NCI-H1105 (cell line): ENCODE measurements around the gene DDX39B.

ENCODE experiments used
- DNase-seq: peaks from one replicate; lab custom pipeline; 2025; lab: John Stamatoyannopoulos, UW

Gene DDX39B

DNA sequence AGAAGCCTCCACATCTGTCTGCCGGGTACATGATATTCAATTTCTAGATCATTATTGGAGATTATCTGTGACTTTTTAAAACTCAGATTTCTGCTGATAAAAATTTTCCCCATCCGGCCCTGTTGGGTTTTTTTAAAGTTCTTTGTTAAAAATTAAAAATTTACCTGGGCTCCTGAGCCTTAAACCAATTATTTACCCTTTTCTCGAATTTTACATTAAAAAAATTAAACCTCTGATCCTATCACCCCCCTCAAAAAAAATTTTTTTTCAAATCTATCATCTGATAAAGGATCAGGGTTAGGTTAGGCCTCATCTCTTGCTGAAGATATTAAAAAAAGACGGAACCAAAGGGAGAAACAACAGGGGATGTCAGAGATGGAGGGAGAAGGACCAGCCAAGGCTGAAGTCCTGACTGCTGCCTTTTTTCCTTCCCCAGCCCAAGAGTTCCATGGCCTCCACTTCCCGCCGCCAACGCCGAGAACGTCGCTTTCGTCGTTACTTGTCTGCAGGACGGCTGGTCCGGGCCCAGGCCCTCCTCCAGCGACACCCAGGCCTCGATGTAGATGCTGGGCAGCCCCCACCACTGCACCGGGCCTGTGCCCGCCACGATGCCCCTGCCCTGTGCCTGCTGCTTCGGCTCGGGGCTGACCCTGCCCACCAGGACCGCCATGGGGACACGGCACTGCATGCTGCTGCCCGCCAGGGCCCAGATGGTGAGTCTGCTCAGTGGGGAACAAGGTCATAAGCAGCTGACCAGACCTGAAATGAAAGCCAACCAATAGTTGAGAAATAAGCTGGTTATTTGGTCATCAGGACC lies 6.1 kb upstream of the DDX39B start:
- no peak for DNase-seq

DNA sequence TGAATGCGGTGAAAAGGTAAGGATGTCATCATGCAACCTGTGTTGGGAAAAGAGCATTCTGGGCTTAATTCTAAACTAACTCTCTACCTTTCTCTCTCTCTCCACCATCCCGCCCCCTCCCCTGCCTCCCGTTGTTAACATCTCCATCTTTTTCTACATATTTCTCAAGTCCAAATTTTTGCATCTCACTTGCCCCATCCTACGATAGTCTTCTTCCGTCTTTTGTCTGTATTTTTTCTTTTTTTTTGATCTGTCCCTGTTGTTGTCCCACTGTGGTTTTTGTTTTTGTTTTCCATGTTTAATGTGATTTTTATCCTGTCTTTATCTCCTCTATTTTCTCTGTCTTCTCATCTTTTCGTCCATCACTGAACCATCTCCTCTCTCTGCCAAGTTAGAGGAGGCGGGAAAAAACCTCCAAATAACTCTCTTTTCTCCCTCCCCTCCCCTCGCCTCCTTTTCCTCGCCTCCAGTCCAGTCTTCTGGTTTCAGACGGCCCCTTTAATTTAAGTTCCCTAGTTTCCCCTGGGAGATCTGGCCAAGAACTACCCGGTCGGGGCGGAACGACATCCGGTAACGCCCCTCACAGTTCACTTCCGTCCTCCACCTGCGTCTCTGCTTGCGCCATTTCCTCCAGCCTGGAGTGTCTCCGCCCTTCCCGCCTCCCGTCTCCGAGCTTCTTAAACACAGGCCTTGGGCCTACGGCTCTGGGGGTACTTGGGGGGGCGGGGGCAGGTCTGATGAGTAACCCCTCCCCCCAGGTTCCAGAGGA lies 5.3 kb upstream of the DDX39B start, which contains the start of gene NFKBIL1:
Gene NFKBIL1 (plus strand): TSS at position 651 of the 769 bp plus-strand sequence. CDS start 87 bp downstream, at position 738.
- DNase-seq = peak; percentile 97

DNA sequence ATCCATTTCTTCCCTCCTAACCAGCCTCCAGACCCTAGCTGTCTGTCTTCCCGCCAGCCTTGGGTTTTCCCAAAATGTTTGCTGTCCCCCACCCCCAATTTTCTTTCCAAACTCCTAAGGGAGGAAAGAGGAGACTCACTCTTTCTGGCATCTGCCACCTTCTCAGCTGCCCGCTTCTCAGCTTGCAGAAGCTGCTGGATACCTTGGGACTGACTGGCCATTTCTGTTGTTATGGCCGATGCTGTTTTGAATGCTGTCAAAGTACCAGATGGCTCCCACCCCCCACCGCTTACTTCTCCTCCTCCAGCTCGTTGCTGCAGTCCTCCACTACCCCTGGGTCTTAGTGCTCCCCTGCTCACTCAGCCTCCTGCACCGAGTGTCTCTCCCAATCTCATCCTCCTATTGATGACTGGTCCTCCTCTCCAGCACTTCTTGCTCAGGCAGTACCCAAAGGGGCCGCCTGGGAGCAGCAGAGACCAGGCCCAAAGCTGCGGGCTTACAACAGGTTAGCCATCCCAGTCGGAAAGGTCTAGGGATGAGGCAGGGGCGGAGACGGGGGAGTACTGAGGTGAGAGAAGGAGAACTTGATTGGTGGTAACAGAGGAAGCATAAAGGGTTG lies 4.6 kb upstream of the DDX39B start, which contains the start of gene ATP6V1G2:
Gene ATP6V1G2 (minus strand): TSS at position 270 of the 619 bp plus-strand sequence. CDS start 49 bp downstream, at position 221.
- DNase-seq = peak; percentile 95

DNA sequence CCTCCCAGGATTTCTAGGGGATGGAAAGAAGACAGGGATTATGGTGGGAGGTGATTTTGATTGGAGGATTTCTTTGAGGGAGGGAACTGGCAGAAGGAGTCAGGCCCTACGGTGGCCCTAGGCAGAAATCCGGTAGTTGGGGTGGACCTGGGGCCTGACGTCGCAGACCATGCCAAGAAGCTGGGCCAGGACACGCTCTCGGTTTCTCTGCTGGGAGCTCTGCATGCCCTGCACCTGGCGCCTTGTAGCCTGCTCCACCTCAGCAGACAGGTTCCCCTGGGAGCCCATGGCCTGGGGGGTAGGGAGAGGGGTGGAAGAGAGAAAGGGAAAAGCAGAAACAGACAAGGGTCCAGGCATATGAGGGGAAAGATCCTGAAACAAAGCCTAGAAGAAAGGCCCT lies 3.5 kb upstream of the DDX39B start:
- DNase-seq = no peak

DNA sequence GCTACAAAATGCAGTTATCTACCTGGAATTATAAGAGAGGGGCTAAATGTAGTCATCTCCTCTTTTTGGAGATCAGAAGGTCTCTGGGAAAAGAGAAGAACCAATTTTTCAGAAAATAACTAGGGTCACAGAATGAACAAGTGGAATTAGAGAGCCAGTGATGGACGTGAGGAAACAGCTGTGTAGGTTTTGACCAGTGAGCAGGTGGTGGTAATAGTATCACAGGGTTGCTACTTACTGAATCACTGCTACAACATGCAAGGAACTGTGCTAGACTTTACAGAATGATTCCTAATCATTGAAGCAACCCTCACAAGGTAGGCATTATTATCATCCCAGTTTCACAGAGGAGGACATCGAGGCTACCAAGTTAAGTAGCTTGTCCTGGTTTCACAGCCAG lies 2.9 kb upstream of the DDX39B start:
- DNase-seq = no peak

DNA sequence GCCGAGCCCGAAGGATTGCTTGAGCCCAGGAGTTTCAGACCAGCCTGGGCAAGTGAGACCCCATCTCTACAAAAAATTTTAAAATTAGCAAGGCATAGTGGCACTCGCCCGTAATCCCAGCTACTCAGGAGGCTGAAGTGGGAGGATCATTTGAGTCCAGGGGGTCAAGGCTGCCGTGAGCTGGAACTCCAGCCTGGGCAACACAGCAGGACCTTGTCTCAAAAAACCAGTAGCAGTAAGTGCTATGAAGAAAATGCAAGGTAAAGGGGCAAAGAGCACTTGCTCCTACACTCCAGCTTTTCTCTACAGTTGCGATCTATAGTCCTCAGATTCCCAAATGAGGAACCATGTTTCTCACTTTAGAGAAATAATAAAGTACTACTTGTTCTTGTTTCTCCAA lies 1.8 kb upstream of the DDX39B start:
- DNase-seq = no peak

DNA sequence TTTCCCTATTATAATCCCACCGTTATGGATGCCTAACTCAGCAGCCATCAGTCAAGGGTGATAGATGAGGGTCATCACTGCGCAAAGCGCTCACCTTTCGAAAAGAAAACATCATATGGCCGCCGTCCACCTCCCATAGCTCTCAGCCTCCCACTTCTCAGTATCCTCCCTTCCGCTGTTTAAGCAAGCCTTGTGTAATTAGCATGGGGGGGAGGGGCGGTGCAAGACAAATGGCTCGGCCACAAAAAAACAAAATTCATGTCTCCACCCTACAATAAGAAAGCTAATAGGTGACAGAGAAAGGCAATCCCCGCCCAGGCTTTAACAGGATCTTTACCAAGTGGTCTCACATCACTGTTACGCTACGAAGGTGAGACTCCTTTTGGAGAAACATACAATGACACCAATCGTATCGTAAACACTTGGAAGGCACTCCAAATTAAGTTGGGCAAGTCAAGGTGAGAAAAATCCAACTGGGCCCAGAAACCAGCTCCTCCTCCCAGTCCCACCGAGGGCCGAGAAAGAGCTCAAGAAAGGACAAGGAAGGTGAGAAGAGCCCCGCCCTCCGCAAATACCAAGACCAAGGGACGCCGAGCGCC lies 645 bp downstream of the DDX39B start:
- DNase-seq = peak; percentile 50

DNA sequence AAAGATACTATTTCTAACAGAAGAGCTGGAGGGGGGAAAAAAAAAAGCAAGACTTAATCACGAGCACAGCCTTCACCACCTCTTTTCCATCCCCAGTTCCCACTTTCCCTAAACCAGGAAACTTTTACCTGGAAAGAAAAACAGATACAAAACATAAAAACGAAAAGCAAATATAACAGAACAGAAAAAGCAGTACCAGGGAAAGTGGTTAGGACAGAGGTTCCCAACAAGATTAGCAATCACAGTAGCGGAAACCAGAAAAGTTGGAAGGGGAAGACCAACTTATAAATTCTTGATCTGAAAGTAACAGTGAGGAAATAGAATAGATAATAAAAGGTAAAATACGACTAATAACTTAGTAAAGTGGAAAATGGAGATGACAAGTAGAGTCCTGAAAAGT lies 1.2 kb downstream of the DDX39B start:
- DNase-seq = no peak

DNA sequence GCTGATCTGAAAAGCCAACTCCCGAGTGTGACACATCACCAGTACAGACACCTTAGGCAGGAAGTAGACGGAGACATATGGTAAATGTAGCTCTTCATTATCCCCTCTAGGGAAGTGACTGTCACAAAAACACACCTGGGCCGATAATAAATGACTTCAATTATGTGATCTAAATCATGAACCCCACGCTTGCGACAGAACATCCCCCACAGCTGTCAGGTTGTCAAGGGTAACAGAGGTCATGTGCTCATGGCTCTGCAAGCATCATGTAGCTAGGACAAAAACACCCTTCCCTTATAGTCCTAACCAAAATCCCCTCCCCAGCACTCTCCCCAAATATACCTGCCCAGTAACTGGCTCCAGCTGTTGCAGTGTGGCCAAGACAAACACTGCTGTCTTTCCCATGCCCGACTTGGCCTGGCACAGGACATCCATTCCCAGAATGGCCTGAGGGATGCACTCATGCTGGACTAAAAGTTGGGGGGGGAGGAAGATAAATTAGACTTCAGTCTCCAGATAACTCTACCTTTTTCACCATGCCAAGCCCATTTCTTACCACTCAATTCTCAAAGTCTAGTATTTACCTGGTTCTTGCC lies 2.9 kb downstream of the DDX39B start:
- no peak for DNase-seq

DNA sequence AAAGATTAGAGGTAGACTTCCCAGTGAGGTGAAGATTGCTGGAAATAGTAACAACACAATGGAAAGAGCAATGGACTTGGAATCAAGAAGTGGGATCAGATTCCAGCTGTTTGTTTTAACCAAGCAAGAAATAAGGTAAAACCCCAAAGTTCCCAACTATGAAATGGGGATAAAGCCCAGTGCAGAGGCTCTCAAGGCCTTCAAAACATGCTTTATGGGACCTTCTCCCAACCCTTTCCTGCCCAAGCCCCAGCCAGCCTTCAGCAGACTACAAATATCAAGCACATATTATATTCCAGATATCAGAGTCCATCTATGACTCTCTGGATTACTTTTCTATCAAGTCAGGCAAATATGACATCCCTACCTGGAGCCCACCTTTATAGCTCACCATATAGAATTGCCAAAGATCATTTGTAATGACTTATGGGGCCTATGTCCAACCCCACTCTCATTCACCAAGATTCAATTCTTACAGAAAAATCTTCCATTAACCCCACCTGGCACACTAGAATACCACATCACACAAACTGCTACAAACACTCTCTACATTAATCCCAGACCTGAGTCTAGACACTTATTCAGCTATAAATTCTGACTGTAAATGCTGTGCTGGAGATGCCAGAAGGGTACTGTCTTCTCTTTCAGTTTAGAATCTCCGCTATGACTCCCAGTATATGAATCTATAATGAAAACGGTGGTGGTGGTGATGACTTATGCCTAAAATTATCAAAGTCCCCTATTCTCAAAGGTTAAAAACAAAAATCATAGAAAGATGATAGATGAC lies 6.1 kb downstream of the DDX39B start:
- no peak for DNase-seq

DNA sequence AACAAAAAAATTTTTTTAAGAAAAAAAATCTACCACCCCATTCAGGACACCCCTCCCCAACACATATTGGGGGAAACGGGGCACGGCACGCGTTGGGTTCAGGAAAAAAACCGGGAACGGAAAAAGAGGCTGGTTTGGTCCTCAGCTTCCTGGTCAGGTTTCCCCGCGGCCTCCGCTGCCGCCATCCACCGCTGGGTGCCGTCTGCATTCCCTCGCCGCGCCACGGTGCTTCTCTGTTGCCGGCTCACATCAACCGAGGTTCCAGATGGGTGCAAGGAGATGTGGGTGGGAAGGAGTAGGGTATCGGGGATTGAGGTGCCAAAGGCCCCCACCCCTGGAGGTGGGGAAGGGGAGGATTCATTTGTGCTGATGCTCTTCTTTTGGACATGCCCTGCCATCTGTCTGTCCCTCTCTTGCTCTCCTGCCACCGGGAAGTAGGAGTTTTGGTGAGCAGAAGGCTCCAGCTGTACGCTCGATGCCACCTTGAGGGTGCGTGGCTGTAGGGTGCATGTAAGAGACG lies 7.2 kb downstream of the DDX39B start:
- DNase-seq = no peak

DNA sequence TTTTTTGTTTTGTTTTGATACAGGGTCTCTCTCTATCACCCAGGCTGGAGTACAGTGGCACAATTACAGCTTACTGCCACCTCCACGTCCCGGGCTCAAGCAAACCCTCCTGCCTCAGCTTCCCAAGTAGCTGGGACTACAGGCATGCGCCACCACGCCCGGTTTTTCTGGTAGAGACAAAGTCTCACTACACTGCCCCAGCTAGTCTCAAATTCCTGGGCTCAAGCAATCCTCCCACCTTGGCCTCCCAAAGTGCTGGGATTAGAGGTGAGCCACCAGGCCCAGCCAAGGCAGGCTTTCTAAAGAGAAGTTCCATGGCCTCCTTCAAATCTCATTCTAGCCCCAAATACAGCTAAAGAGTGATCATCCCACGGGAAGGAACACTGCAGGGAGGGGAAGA lies 7.8 kb downstream of the DDX39B start:
- no peak for DNase-seq

DNA sequence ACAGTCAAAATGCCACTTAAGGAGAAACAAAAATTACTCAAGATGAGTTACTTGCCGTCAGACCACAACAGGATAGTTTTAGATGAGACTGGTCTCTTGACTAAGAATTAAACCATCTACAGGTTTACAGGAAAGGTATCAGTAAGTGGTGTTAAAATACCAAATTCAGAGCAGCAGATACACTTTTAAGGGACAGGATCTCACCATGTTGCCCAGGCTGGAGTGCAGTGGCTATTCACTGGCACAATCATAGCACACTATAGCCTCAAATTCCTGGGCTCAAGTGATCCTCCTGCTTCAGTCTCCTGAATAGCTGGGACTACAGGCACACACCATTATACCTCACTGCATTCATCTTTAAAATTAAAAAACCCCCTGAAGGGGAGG lies 8.4 kb downstream of the DDX39B start:
- no peak for DNase-seq

DNA sequence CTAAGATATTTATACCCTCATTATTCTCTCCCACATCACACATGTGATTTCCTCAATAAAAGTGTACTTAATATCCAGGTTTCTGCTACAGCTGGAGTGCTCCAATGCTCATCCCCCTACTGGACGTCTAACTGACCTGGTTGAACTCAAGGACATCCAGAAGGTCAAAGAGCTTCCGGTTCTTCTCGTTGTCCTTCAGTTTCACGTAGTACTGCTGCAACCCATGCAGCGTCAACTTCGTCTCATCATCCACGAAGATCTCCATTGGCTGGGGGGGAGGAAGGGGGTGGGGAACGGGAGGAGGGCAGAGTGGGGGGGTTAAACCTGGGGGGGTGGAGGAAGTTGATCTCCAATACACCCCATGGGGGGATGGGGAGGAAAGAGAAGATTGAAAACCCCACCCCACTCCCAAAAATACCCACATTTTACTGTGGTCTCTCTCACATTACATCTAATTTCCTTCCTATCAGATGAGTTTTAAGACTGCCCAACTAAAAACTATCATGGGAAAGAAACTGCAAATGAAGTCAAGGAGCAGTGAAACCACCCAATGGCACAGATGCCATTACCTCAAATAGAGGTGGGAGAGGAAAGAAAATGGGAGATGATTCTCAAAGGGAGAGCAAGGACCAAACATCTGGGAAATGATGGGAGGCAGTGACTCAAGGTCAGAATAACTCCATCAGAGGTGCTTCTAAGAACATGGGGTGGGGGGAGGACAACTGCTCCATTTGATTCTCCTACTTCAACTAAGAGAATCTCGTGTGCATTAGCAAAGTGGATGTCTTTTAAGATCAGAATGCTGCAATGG lies 9.0 kb downstream of the DDX39B start:
- no peak for DNase-seq

DNA sequence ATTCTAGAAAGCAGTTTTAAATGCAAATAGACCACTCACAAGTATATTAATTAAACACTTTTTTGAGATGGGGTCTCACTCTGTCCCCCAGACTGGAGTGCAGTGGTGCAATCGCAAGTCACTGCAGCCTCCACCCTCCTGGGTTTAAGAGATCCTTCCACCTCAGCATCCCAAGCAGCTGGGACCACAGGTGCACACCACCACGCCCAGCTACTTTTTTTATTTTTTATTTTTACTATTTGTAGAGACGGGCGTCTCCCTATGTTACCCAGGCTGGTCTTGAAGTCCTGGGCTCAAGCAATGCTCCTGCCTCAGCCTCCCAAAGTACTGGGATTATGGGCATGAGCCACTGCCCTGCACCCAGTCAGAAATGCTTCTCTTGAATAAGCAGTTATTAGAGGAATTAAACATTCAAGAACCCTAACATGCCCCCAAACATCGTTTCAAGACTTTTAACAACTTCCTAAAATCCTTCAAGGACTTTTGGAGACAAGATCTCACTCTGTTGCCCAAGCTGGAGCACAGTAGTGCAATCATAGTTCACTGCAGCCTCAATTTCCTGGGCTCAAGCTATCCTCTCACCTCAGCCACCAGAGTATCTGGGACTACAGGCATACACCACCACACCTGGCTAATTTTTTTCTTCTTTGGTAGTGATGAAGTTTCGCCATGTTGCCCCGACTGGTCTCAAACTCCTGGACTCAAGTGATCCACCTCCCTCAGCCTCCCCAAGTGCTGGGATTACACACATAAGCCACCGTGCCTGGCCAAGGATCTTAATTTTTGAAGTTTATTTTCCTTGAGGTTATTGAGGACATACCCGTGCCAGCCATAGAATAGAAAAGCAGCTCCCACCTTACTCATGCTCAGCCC lies 9.8 kb downstream of the DDX39B start:
- no peak for DNase-seq

DNA sequence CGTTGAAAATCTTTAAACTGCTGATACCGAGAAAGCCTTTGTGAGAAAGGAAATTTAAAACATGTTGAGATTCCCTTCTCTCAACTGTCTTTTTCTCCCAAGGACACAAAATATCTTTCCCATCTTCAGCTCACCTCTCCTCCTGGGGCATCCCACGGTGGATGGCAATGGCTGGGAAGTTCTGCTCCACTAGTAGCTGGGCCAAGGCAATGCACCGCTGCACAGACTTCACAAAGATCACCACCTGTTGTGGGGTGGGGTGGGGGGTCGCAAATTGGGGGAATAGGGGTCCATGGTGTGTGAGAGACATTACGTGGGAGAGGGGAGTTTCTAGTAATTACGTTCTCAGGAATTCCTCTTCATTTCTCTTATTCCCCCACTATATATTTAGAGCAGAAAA lies 10.6 kb downstream of the DDX39B start:
- DNase-seq = no peak

DNA sequence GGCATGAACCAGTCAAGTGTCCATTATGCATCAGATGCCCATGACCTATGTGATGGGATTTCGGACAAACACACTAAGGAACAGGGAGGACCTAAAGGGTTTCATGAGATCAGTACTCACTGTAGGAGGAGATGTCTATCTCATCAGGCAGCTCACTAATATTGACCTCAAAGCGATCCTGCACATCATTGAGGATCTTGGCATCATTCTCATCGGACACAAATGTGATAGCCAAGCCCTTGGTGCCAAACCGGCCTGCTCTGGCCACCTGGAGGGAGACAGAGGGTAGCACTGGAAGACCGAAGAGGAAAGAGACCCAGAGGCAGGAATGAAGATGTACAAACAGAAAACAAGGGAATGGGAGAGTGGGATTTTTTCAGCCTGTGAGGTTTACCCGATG lies 11.1 kb downstream of the DDX39B start:
- no peak for DNase-seq

DNA sequence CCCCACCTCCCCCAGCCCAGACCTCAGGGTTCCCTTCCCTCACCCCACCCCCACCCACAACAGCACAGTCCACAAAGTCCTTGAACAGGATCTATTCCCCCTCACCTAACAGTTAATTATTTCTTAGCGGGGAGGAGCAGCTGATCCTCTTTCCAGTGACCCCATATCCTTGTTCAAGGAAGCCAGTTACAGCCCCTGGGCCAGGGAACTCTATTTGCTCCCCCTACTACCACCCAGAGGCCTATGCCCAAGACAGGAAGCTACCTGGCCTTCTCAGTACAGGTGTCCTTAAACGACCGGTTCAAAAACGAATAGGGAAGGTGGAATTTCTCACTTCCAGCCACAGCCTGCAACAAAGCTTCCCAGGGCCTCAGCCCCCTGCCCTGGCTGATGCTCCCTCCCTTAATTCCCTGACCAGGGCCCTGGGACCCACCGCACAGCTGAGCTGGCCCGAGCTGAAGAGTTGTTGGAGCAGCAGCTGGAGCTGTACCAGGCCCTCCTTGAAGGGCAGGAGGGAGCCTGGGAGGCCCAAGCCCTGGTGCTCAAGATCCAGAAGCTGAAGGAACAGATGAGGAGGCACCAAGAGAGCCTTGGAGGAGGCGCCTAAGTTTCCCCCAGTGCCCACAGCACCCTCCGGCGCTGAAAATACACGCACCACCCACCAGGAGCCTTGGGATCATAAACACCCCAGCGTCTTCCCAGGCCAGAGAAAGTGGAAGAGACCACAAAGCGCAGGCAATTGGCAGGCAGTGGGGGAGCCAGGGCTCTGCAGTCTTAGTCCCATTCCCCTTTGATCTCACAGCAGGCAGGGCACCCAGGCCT lies 12.3 kb downstream of the DDX39B start:
- no peak for DNase-seq
